ENCODE measurements around the gene RFT1.
"Not testable (repeated sequence)": the region's sequence is repeated elsewhere in the genome, so short reads cannot be mapped to it uniquely, and the experiment has no call there.

Gene RFT1

DNA sequence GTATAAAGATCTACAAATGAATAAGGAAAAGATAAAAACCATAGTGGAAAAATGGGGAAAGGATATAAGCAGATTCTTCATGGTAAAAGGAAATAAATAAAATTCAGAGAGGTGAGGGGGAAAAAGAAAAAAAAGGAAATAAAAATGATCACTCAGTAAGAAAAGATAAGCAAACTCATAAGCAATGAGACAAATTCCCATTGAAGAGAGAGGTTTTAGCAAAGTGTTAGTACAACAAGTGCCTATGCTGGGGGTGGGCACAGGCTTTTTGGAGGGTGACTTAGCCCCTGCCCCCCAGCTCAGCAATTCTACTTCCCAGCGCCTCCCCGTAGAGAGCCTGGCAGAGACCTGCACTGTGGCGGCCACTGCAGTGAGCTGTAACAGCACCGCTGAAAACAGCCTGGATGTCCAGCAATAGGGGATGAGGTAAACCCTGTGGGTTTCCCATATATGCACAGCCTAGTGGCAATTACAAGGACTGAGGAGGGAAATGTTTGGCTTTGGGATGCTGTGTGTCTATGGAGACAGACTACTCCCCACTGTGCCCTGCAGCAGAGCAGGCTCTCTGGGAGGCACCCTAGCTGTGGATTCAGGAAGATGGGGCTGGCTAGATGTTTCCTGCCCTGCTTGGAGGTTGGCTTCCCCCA is 60.7 kb downstream of the RFT1 start:
- no peak for ATAC-seq
- DNase-seq = no peak
- Mint-ChIP-seq H3K9me3 (no peaks in the 10 kb centered on the region), H3K4me1 (peaks cover 19% of the 10 kb centered on the region), H3K36me3 (ENCODE audit: low read depth) (no peaks in the 10 kb centered on the region), H3K27me3 (no peaks in the 10 kb centered on the region), H3K4me3 (no peak overlapping the region), H3K27ac (no peak overlapping the region)

GRCh38 chr3:53068176-53068575 is 62.1 kb downstream of the RFT1 start:
- Mint-ChIP-seq H3K4me1 (peaks cover 15% of the 10 kb centered on the region), H3K4me3 (no peak overlapping the region), H3K36me3 (ENCODE audit: low read depth) (no peaks in the 10 kb centered on the region), H3K27me3 (no peaks in the 10 kb centered on the region), H3K9me3 (no peaks in the 10 kb centered on the region), H3K27ac (no peak overlapping the region)
- ATAC-seq = no peak
- DNase-seq = no peak

DNA sequence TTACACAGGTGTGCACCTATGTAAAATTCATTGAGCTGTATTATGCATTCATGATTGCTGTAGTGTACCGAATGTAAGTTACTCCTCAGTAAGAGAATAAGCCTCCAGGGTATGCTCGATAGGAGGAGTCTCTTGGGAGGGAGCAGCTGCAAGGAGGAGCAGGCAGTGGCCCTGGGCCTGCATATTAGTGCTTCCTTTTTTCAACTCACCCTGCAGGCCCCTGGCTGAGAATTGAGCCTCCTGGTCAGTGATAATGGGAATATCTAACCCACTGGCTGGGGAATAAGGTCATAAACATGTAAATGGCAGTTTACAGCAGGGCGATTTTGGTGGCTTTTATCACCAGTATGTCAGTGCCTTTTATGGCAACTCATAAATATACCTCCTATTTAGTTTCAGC is 62.7 kb downstream of the RFT1 start:
- Mint-ChIP-seq H3K36me3 (ENCODE audit: low read depth) (no peaks in the 10 kb centered on the region), H3K4me1 (peaks cover 9% of the 10 kb centered on the region), H3K4me3 (no peak overlapping the region), H3K27ac (no peak overlapping the region), H3K27me3 (no peaks in the 10 kb centered on the region), H3K9me3 (no peaks in the 10 kb centered on the region)
- DNase-seq = no peak
- no peak for ATAC-seq

DNA sequence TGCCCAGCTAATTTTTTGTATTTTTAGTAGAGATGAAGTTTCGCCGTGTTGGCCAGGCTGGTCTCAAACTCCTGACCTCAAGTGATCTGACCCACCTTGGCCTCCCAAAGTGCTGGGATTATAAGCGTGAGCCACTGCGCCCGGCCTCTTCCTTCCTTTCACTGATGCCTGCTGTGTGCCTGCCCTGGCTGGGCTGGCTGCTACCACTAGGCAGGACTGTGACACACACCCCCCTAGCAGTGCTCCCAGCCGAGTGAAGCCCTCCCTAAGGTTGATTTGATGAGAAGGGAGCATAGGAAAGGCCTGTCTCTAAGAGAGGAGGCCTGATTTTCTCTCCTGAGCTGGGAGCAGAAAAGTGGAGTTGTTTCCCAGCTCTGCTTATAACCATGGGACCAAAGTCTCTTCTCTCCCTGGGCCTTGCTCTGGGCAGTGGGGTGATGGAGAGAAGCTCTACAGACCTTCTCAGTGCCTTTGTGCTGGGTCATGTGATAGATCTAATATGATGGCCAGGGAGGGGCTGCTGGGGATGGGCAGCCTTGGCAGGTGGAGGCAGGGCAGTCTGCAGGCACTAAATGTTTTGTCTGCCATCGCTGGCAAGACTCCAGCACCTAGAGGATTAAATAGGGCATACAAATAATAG is 64.3 kb downstream of the RFT1 start:
- H3K27ac Mint-ChIP-seq = no peak overlapping the region
- H3K4me1 Mint-ChIP-seq = no peaks in the 10 kb centered on the region
- no peaks in the 10 kb centered on the region for H3K36me3 Mint-ChIP-seq (ENCODE audit: low read depth)
- H3K27me3 Mint-ChIP-seq = no peaks in the 10 kb centered on the region
- no peak overlapping the region for H3K4me3 Mint-ChIP-seq
- DNase-seq (no peak), ATAC-seq (no peak)
- no peaks in the 10 kb centered on the region for H3K9me3 Mint-ChIP-seq

DNA sequence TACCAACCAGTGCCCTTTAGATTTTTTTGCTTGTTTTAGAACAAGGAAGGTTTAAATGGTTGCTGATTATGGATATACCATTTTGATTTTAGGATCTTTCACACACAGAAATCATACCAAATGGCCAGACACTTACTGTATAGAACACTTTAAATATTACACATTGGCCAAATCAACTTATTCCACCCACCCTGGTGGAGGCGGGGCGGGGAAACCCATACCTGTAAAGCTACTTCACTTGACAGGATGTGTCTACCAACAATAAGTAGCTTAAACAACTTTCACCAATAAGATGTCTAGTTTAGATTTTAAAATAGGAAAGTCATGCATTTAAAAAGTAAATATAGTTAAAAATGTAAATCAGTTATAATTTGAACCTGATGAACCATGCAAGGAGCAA is 67.3 kb downstream of the RFT1 start:
- Mint-ChIP-seq H3K9me3 (no peaks in the 10 kb centered on the region), H3K27me3 (no peaks in the 10 kb centered on the region), H3K27ac (no peak overlapping the region), H3K36me3 (ENCODE audit: low read depth) (no peaks in the 10 kb centered on the region), H3K4me1 (no peaks in the 10 kb centered on the region), H3K4me3 (no peak overlapping the region)
- DNase-seq (no peak), ATAC-seq (no peak)

DNA sequence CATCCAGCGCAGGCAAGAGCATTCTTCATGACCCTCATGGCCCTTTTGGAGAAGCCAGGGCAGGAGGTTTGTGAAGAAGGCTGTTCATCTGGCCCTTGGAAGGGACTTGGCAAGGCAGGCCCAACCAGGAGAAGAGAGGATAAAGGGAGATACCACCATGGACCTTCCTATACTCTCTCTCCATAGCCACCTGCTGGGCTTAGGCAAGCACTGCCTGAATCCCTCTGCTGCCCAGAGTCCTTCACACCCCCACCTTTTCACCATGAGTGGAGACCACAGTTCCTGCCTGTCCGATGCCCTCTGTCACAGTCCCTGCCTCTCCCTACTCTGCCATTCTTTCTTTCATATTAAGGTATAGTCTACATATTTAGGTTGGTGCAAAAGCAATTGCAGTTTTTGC is 73.8 kb downstream of the RFT1 start:
- Mint-ChIP-seq H3K27me3 (no peaks in the 10 kb centered on the region), H3K4me1 (no peaks in the 10 kb centered on the region), H3K36me3 (ENCODE audit: low read depth) (no peaks in the 10 kb centered on the region), H3K4me3 (no peak overlapping the region), H3K9me3 (no peaks in the 10 kb centered on the region), H3K27ac (no peak overlapping the region)
- DNase-seq = no peak
- ATAC-seq = no peak

DNA sequence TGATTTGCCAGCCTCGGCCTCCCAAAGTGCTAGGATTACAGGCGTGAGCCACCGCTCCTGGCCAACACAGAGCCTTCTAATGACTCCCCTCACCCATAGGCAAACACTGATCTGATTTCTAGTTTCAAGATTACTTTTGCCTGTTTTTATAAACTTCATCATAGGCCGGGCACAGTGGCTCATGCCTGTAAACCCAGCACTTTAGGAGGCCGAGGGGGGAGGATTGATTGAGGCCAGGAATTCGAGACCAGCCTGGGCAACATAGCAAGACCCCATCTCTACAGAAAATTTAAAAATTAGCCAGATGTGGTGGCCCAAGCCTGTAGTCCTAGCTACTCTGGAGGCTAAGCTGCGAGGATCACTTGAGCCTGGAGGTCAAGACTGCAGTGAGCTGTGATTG is 76.0 kb downstream of the RFT1 start:
- H3K9me3 Mint-ChIP-seq; H3K27me3 Mint-ChIP-seq; ATAC-seq; H3K4me3 Mint-ChIP-seq; DNase-seq; H3K4me1 Mint-ChIP-seq; H3K36me3 Mint-ChIP-seq (ENCODE audit: low read depth); H3K27ac Mint-ChIP-seq: not testable (repeated sequence)

DNA sequence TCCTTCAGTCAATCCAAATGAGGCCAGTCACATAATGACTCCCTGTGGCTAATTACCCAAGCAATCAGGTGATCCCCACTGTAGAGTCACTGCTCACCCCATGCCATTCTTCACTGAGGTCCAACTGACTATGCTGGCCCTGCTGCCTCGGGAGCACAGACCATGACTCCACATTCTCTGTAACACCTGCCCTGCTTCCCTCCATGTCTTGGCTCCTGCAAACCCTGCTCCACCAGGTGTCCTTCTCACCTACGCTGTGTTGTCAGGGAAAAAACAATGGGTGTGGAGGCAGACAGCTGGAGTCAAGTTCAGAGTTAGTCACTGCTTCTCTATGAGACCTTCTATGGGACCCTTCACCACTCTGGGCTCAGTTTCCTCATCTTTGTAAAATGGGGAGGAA is 78.3 kb downstream of the RFT1 start:
- peaks cover 5% of the 10 kb centered on the region for H3K4me1 Mint-ChIP-seq
- H3K27ac Mint-ChIP-seq = no peak overlapping the region
- DNase-seq (no peak), ATAC-seq (no peak)
- H3K4me3 Mint-ChIP-seq = no peak overlapping the region
- no peaks in the 10 kb centered on the region for H3K27me3 Mint-ChIP-seq
- H3K36me3 Mint-ChIP-seq (ENCODE audit: low read depth) = no peaks in the 10 kb centered on the region
- H3K9me3 Mint-ChIP-seq = no peaks in the 10 kb centered on the region

- Mint-ChIP-seq H3K27me3 (no peaks in the 10 kb centered on the region), H3K4me3 (no peak overlapping the region), H3K27ac (no peak overlapping the region), H3K9me3 (no peaks in the 10 kb centered on the region), H3K4me1 (peaks cover 7% of the 10 kb centered on the region), H3K36me3 (ENCODE audit: low read depth) (no peaks in the 10 kb centered on the region)
- ATAC-seq (no peak), DNase-seq (no peak)
Measured at GRCh38 chr3:53049987-53050386, 80.2 kb downstream of the RFT1 start.

DNA sequence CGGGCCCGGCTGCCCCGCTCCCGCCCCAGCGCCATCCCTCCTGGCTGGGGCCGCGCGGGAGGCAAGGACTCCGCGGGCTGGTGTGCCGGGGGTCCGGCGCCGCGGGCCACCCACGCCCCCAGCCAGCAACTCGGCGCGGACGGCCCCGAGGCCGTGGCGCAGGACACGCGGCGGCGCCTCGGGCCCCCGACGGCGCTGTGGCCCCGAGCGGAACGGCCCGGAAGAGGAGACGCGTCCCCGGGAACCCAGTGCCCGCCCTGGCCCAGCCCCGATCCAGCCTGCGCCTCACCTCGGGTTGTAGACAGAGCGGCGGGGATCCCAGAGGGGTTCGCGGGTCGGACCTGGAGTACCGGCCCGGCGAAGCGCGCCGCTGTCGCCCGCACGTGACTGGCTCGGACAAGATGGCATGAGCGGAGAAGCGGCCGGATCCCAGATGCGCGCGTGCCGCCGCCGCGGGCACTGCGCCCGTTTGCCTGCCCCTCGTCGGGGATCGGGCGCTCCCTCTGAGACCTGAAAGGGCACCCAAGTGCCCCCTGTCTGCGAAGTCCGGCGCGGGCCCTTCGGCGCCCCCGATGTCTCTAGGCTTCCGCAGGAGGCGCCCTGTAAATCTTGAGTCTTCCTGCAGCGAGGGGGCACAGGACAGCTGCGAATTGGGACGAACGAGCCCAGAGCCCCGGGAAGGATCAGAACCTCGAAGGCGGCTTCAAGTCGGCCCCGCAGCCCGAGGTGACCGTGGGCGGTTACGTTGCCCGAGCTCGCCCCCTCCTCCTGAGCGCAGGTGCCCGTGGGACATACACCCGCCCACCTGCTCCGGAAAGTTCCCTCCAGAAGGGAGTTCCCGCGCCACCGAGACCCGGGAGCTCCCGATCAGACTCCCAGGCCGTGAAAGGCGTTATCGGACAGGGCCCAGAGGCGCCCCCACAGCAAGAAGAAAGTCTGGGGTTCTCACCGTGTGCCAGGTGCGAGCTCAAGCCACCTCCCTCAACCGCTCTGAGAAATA is 83.8 kb downstream of the RFT1 start:
- Mint-ChIP-seq H3K27ac (peak overlapping the region; percentile 49), H3K4me1 (peaks cover 36% of the 10 kb centered on the region), H3K9me3 (no peaks in the 10 kb centered on the region), H3K4me3 (peak overlapping the region; percentile 74), H3K36me3 (ENCODE audit: low read depth) (peaks cover 3% of the 10 kb centered on the region), H3K27me3 (no peaks in the 10 kb centered on the region)
- peak; percentile 70 for DNase-seq
- ATAC-seq = peak; percentile 60

GRCh38 chr3:53045518-53046170 is 84.6 kb downstream of the RFT1 start, which contains the start of gene SFMBT1:
Gene SFMBT1 (minus strand): TSS chr3:53046073. CDS start chr3:52969128, 76,945 bp downstream.
- H3K27me3 Mint-ChIP-seq = no peaks in the 10 kb centered on the region
- peak within 1 kb of the TSS; percentile 89 for H3K4me3 Mint-ChIP-seq
- DNase-seq = peak; percentile 80
- H3K4me1 Mint-ChIP-seq = peaks cover 42% of the 10 kb centered on the region
- H3K36me3 Mint-ChIP-seq (ENCODE audit: low read depth) = peaks cover 3% of the 10 kb centered on the region
- H3K27ac Mint-ChIP-seq = peak within 1 kb of the TSS; percentile 93
- ATAC-seq = peak; percentile 37
- no peaks in the 10 kb centered on the region for H3K9me3 Mint-ChIP-seq

GRCh38 chr3:53044711-53045517 is 85.3 kb downstream of the RFT1 start:
- Mint-ChIP-seq H3K36me3 (ENCODE audit: low read depth) (peaks cover 3% of the 10 kb centered on the region), H3K4me3 (peak overlapping the region; percentile 89), H3K9me3 (no peaks in the 10 kb centered on the region), H3K27ac (peak overlapping the region; percentile 93), H3K4me1 (peaks cover 50% of the 10 kb centered on the region), H3K27me3 (no peaks in the 10 kb centered on the region)
- ATAC-seq = peak; percentile 33
- DNase-seq = peak; percentile 59

DNA sequence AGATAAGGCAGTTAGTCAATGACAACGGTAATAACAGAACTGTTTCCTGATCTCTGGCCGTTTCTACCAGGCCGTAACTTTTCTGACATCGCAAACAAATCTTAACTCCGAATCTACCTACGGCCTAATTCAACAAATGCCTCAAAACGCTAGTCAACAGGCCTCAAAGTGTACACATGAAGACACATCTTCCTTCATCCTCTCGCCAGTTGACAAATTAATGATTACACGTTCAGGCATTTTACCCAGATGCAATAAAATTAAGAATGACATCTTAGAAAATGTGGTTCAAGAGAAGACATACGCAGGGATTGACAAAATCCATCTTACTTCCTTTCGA is 85.9 kb downstream of the RFT1 start:
- DNase-seq (no peak), ATAC-seq (no peak)
- no peaks in the 10 kb centered on the region for H3K27me3 Mint-ChIP-seq
- peaks cover 3% of the 10 kb centered on the region for H3K36me3 Mint-ChIP-seq (ENCODE audit: low read depth)
- H3K27ac Mint-ChIP-seq = peak overlapping the region; percentile 93
- no peaks in the 10 kb centered on the region for H3K9me3 Mint-ChIP-seq
- peaks cover 52% of the 10 kb centered on the region for H3K4me1 Mint-ChIP-seq
- H3K4me3 Mint-ChIP-seq = peak overlapping the region; percentile 89

- H3K27ac Mint-ChIP-seq = peak overlapping the region; percentile 9
- H3K9me3 Mint-ChIP-seq = no peaks in the 10 kb centered on the region
- peaks cover 58% of the 10 kb centered on the region for H3K4me1 Mint-ChIP-seq
- H3K36me3 Mint-ChIP-seq (ENCODE audit: low read depth) = peaks cover 3% of the 10 kb centered on the region
- H3K27me3 Mint-ChIP-seq = no peaks in the 10 kb centered on the region
- DNase-seq (no peak), ATAC-seq (no peak)
- peak overlapping the region; percentile 89 for H3K4me3 Mint-ChIP-seq
Measured at GRCh38 chr3:53043738-53044137, 86.5 kb downstream of the RFT1 start.

Measured in activated naive CD8-positive, alpha-beta T cell treated with anti-CD3 and anti-CD28 coated beads, Interleukin-2, amount 50 U/mL, for 24 hours (primary cell).